Esophagus (tissue), 2 donors: Measurements from ENCODE around the gene MRPL33. TPM values are rescaled to one million over a fixed set of nuclear protein-coding genes. Genes with fewer than 3 reads are reported as not detected.
"Not testable (repeated sequence)": the region's sequence is repeated elsewhere in the genome, so short reads cannot be mapped to it uniquely, and the experiment has no call there.

Source experiments
- H3K27ac ChIP-seq, 2 donors: one replicate each; pipeline ENCODE4 v1.5.1; 2013; ENCODE audit warnings: low read depth in 2 of 2, mild to moderate bottlenecking in 2 of 2, inconsistent platforms in 1 of 2, low read length in 1 of 2, moderate library complexity in 1 of 2
- H3K27me3 ChIP-seq, 2 donors: one replicate each; pipeline ENCODE4 v1.6.1; 2013; ENCODE audit warnings: low read length in 2 of 2, control low read depth in 1 of 2, mild to moderate bottlenecking in 1 of 2; ENCODE audit not compliant: insufficient read depth in 2 of 2, control insufficient read depth in 1 of 2
- H3K36me3 ChIP-seq, 2 donors: one replicate each; pipeline ENCODE4 v1.6.1; 2013; ENCODE audit warnings: low read length in 1 of 2; ENCODE audit not compliant: control insufficient read depth in 2 of 2, insufficient read depth in 2 of 2
- H3K4me1 ChIP-seq, 2 donors: one replicate each; pipeline ENCODE4 v1.6.1; 2013; ENCODE audit warnings: low read length in 1 of 2; ENCODE audit not compliant: control insufficient read depth in 2 of 2, insufficient read depth in 2 of 2
- H3K4me3 ChIP-seq, 2 donors: one replicate each; pipeline ENCODE4 v1.5.1; 2013; ENCODE audit warnings: low read length in 2 of 2, mild to moderate bottlenecking in 2 of 2, low read depth in 1 of 2, moderate library complexity in 1 of 2
- H3K9me3 ChIP-seq, 2 donors: one replicate each; pipeline ENCODE4 v1.6.1; 2013; ENCODE audit warnings: mild to moderate bottlenecking in 2 of 2, low read depth in 1 of 2, low read length in 1 of 2, moderate library complexity in 1 of 2; ENCODE audit not compliant: control insufficient read depth in 2 of 2, insufficient read depth in 1 of 2
- WGBS, 2 donors: extraction: QIAGEN DNeasy Blood & Tissue Kit; methylation state at CpG; one replicate each; pipeline ENCODE4 v1.1.7; 2013; 5-methylcytosine and 5-hydroxymethylcytosine counted together
- polyA plus RNA-seq, 2 donors: library from polyadenylated mRNA; stranded (reverse); fragments of 200-250 nt; gene quantifications; one replicate each; pipeline ENCODE4 v1.2.3, GENCODE V29; 2013
- donor health status: healthy with polysubstance abuse.
- donor health status: Bipolar disorder and iron deficiency.

MRPL33 gene
- polyA plus RNA-seq, 2 donors = 35.5 to 102 TPM

- no peaks in the 10 kb centered on the region for H3K9me3 ChIP-seq
- no peaks in the 10 kb centered on the region for H3K27me3 ChIP-seq
- 92 to 93% methylated on average over 5 of the region's 5 CpGs for WGBS, 2 donors
Observed at GRCh38 chr2:27754831-27755230, 16.7 kb upstream of the MRPL33 start.

DNA sequence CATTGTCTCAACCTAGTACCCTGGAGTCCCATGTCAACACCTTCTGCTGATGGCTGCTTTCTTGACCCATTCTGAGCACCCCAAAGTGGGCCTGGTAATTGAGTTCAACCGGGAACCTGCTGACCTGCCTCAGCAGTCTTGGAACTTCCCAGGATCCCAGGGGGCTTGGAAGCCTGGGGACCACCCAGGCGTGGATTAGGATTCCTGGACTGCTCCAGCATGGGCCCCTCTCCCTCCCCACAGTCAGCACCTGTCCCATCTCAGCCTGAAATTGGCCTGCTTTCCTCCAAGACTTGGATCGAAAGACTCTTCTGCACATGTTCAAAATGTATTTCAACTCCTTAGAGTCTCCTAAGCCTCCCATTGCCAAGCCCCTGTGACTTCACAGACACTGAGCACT, 15.4 kb upstream of the MRPL33 start:
- H3K27me3 ChIP-seq = no peaks in the 10 kb centered on the region
- H3K9me3 ChIP-seq = no peaks in the 10 kb centered on the region
- no peaks in the 10 kb centered on the region for H3K36me3 ChIP-seq
- no peak overlapping the region for H3K27ac ChIP-seq
- WGBS, 2 donors = 85 to 86% methylated on average over 3 of the region's 3 CpGs
- H3K4me1 ChIP-seq = no peaks in the 10 kb centered on the region
- H3K4me3 ChIP-seq = no peak overlapping the region

More at GRCh38 chr2:27754831-27755230, 16.7 kb upstream of the MRPL33 start:
- H3K4me1 ChIP-seq = no peaks in the 10 kb centered on the region
- H3K27ac ChIP-seq = no peak overlapping the region
- H3K36me3 ChIP-seq = no peaks in the 10 kb centered on the region
- H3K4me3 ChIP-seq = no peak overlapping the region

DNA sequence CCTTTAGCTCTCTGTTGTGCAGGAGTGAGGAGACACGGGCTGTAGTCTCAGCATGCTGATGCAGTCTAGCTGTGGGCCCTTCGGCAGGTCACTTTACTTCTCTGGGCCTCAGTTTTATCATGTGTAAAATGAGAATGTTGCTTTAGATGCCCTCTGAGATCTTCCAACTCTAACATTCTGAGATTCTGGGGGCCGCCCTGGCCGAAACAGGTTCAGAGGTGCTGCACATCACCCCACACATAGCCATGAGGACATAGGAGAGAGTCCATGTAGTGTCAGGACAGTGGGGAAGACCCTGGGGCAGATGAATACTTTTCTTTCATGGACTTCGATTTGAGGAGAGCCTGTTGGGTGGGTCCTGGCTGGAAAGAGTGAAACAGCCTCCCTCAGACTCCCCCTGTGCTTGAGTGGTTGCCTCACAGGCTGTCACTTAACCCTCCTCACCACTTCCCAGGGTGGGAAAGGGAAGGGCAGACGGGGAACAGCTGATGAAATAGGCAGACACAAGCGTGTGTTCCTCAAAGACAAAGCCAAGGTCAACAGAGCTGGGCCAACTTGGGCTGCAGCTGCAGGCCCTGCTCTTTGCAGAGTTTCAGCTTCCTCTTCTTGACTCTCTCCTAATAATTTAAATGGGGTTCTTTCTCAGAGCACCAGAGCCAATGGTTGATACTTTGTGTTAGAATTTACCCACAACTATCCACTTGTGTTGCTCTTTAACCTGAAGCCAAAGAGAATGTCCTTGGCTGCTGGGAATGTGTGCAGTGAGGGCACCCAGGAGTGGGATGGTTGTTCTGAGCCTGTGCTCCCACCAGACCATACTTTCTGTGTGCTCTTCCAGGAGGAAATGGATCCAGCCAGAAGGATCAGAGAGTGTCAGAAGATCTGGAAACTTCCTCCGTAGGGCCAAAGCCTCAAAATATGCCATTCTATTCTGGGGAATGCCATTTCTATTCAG, 14.7 kb upstream of the MRPL33 start:
- Histone ChIP-seq H3K9me3 (no peaks in the 10 kb centered on the region), H3K4me1 (no peaks in the 10 kb centered on the region), H3K36me3 (no peaks in the 10 kb centered on the region), H3K4me3 (no peak overlapping the region), H3K27ac (no peak overlapping the region), H3K27me3 (no peaks in the 10 kb centered on the region)
- WGBS, 2 donors = 79 to 82% methylated on average over 8 of the region's 8 CpGs

- H3K9me3 ChIP-seq = no peaks in the 10 kb centered on the region
- H3K27me3 ChIP-seq = no peaks in the 10 kb centered on the region
- H3K4me3 ChIP-seq = no peak overlapping the region
- H3K36me3 ChIP-seq = no peaks in the 10 kb centered on the region
- H3K27ac ChIP-seq = no peak overlapping the region
- no peaks in the 10 kb centered on the region for H3K4me1 ChIP-seq
- 69 to 89% methylated on average over 3 of the region's 3 CpGs for WGBS, 2 donors
Observed at GRCh38 chr2:27762951-27763906, 8.3 kb upstream of the MRPL33 start.

DNA sequence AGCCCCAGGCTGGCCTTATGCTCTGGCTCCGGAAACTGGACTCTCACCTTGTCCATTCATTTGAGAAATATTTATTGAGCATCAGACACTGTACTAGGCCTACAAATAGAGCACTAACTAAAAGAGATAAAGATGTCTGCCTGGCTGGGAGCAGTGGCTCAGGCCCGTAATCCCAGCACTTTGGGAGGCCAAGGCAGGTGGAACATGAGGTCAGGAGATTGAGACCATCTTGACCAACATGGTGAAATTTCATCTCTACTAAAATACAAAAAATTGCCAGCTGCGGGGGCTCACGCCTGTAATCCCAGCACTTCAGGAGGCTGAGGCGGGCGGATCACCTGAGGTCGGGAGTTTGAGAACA, 7.6 kb upstream of the MRPL33 start:
- H3K36me3 ChIP-seq = no peaks in the 10 kb centered on the region
- WGBS, 2 donors = 94 to 97% methylated on average over 7 of the region's 7 CpGs
- H3K27ac ChIP-seq = no peak overlapping the region
- H3K9me3 ChIP-seq = no peaks in the 10 kb centered on the region
- no peaks in the 10 kb centered on the region for H3K27me3 ChIP-seq
- no peak overlapping the region for H3K4me3 ChIP-seq
- H3K4me1 ChIP-seq = no peaks in the 10 kb centered on the region

DNA sequence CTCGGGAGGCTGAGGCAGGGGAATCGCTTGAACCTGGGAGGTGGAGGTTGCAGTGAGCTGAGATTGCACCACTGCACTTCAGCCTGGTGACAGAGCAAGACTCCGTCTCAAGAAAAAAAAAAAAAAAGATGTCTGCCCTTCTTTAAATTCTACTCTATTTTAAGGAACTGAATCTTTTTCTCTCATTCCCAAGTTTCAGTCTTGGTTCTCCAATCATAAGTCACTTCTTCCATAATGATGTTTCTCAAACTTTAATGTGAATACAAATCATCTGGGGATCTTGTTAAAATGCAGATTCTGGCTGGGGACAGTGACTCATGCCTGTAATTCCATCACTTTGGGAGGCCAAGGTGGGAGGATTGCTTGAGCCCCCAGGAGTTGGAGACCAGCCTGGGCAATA, 7.0 kb upstream of the MRPL33 start:
- not testable (repeated sequence) for H3K9me3 ChIP-seq, H3K4me3 ChIP-seq, H3K27ac ChIP-seq, H3K27me3 ChIP-seq, H3K36me3 ChIP-seq, H3K4me1 ChIP-seq
- 75 to 91% methylated on average over 3 of the region's 3 CpGs for WGBS, 2 donors

DNA sequence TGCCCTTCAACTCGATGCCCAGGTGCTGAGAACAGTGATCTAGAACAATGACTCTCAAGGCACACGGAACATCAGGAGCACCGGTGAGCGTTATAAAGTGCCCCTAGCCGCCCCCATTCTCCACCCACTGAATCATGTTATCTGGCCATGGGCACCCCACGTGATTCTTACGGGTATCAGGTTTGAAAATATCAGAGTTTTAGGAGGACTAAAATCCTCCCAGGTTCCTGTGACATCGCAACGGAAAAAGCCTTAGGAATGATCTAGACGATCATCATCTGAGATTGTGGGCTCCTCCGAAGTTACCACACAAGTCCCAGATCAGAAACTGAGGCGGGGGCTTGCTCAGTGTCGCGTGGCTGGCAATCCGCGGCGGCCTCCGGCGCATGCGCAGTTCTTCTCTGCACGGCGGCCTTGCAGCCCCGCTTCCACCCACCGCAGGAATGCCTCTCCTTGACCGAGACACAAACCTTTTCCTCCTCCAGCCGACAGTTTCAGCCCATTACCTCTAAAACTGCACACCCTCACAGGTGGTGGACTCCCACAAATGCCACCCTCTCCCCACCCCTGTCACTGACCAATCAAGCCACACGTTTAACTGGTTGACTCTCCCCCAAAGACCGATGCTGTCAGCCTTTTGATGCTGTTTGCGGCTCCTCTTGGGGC, 5.8 kb upstream of the MRPL33 start:
- H3K4me3 ChIP-seq = peak overlapping the region; percentile 7 to 15
- H3K9me3 ChIP-seq = no peaks in the 10 kb centered on the region
- no peak overlapping the region for H3K27ac ChIP-seq
- no peaks in the 10 kb centered on the region for H3K4me1 ChIP-seq
- H3K27me3 ChIP-seq = no peaks in the 10 kb centered on the region
- no peaks in the 10 kb centered on the region for H3K36me3 ChIP-seq
- WGBS, 2 donors = 25 to 32% methylated on average over 29 of the region's 29 CpGs

GRCh38 chr2:27766287-27766661, 5.2 kb upstream of the MRPL33 start:
- no peaks in the 10 kb centered on the region for H3K9me3 ChIP-seq
- 75 to 89% methylated on average over 2 of the region's 2 CpGs for WGBS, 2 donors
- H3K27me3 ChIP-seq = no peaks in the 10 kb centered on the region
- no peaks in the 10 kb centered on the region for H3K36me3 ChIP-seq
- no peak overlapping the region for H3K4me3 ChIP-seq
- no peaks in the 10 kb centered on the region for H3K4me1 ChIP-seq
- no peak overlapping the region for H3K27ac ChIP-seq

GRCh38 chr2:27771202-27771547, 344 bp upstream of the MRPL33 start:
- Histone ChIP-seq H3K9me3 (no peaks in the 10 kb centered on the region), H3K4me3 (peak overlapping the region; percentile 79 to 86), H3K4me1 (no peaks in the 10 kb centered on the region), H3K27me3 (no peaks in the 10 kb centered on the region), H3K27ac (peak overlapping the region; percentile 94 to 99), H3K36me3 (peaks cover 0 to 2% of the 10 kb centered on the region in 2 donors)
- 10 to 11% methylated on average over 13 of the region's 13 CpGs for WGBS, 2 donors
